Measurements from ENCODE around the gene CARD19.
"Not testable (repeated sequence)": the region's sequence is repeated elsewhere in the genome, so short reads cannot be mapped to it uniquely, and the experiment has no call there.

Gene CARD19

DNA sequence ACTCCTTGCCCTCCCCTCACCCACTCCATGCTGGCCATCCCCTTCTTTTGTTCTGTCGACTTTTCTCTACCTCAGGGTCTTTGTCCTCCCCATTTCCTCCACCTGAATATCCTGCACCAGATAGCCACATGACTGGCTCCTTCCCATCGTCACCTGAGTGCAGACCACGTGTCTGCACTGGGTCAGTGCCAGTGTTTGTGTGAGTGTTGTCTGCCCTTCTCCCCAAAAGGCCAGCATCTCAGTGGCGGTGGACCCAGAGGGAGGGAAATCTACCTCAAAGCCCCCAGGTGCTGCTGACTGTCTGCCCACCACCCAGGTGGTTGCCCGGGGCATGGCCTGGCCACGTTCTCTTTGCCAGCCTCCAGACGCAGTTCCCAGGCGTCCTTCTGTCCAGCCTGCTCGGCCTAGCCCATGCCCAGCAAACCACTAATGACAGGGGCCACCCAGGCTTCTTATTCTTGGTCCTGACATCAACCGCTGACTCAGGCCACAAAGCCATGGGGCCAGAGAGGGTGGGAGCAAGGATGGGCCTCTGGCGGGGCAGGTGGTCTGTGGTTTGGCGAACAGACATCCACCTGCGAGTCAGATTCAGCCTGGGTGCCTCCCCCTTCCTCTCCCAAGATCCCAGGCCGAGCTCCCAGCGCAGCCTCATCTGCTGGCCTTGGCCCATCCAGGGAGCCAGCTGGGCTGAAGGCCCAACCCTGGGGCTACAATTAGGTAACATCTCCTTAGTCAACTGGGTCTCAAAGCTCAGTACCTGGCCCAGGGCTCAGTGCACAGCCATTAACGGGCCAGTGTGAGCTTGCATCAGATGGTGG, 43.6 kb downstream of the CARD19 start:
- in situ Hi-C loops (cut with MboI; ENCODE audit: low sequenced_read_pairs) = no loop called here
- no peaks in the 10 kb centered on the region for H3K36me3 ChIP-seq (replicated peaks)
- no peak for DNase-seq (ENCODE audit: low spot score in 2 of 2)

DNA sequence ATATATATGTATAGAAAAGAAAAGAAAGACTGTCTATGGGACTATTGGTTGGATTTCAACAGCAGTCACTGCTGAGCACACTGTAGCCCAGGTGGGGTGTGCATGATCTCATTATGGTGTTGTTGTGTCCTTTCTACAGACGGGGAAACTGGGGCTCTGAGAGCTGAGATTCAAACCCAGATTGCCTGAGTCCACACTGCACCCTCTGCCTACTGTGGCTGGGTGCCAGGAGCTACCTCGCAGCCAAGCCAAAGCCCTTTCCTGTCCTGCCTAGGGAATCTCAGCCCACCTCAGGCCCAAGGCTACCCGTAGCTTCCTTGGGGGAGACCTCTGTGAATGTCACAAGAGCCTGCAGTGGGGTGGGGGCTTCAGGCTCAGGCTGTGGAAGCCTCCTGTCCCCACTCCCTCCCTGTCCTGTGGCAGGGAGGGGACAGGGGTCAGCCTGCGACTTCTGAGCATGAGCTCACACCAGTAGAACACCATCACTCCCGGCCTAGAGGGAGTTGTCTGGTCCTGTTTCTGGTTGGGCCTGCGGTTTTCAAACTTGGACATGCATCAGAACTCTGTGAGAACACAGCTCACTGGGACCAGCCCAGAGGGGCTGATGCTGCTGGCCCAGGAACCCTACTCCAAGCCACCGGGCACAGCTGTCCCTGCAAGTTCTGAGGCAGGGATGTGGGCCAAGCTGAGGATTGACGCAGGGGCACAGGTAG, 45.9 kb downstream of the CARD19 start:
- no peaks in the 10 kb centered on the region for H3K36me3 ChIP-seq (replicated peaks)
- H3K4me3 ChIP-seq = no peak overlapping the region
- in situ Hi-C loops (cut with MboI; ENCODE audit: low sequenced_read_pairs) = no loop called here
- H3K4me1 ChIP-seq = no peaks in the 10 kb centered on the region
- no peaks in the 10 kb centered on the region for H3K9me3 ChIP-seq
- no peaks in the 10 kb centered on the region for H3K27me3 ChIP-seq (ENCODE audit: low read depth)
- DNase-seq (ENCODE audit: low spot score in 2 of 2) = no peak

More for the DNA sequence above, 43.6 kb downstream of the CARD19 start:
- no peak overlapping the region for H3K4me3 ChIP-seq
- H3K9me3 ChIP-seq = no peaks in the 10 kb centered on the region
- no peaks in the 10 kb centered on the region for H3K27me3 ChIP-seq (ENCODE audit: low read depth)
- peaks cover 2% of the 10 kb centered on the region for H3K4me1 ChIP-seq

DNA sequence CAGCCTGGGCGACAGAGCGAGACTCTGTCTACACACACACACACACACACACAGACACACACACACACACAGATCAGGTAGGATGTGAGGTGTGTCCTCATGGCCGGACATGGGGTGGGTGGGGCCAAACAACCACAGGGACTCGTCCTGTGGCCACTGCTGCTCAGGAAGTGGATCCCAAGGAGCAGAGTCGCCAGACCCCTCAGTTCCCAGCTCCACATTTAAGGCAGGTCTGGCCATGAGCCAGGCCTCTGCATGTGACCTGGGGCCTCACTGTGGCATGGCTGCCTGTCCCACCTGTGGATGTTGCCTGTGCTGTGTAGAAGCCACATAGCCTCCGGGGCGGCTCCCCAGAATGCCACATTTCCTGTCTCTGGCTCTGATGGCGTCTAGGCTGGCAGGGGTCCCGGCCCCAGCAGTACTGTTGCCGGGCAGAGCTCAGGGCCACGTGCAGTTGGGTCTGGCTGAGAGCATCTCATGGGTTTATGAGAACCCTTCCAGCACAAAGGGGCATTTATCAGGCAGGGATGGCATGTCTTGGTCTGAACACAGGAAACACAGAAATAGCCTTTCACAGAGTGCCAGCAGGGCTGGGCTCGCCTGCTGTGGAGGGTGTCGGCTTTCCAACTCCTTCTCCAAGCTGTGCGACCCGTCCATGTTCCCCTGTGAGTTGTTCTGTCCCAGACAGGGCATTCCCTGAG, 48.0 kb downstream of the CARD19 start:
- H3K9me3 ChIP-seq = no peaks in the 10 kb centered on the region
- no peaks in the 10 kb centered on the region for H3K36me3 ChIP-seq (replicated peaks)
- no peak overlapping the region for H3K4me3 ChIP-seq
- H3K27me3 ChIP-seq (ENCODE audit: low read depth) = no peaks in the 10 kb centered on the region
- in situ Hi-C loops (cut with MboI; ENCODE audit: low sequenced_read_pairs) = no loop called here
- no peaks in the 10 kb centered on the region for H3K4me1 ChIP-seq
- DNase-seq (ENCODE audit: low spot score in 2 of 2) = no peak

DNA sequence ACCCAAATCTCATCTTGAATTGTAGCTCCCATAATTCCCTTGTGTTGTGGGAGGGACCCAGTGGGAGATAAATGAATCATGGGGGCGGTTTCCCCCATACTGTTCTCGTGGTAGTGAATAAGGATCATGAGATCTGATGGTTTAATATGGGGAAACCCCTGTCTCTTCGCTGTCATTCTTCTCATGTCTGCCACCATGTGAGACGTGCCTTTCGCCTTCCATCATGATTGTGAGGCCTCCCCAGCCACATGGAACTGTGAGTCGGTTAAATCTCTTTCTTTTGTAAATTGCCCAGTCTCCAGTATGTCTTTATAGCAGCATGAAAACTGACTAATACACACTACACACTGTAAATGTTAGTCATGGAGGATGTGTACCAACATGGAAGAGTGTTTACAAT, 50.7 kb downstream of the CARD19 start:
- H3K9me3 ChIP-seq; H3K27me3 ChIP-seq (ENCODE audit: low read depth); H3K36me3 ChIP-seq (replicated peaks); H3K4me3 ChIP-seq; in situ Hi-C loops (cut with MboI; ENCODE audit: low sequenced_read_pairs); H3K4me1 ChIP-seq; DNase-seq (ENCODE audit: low spot score in 2 of 2): not testable (repeated sequence)

DNA sequence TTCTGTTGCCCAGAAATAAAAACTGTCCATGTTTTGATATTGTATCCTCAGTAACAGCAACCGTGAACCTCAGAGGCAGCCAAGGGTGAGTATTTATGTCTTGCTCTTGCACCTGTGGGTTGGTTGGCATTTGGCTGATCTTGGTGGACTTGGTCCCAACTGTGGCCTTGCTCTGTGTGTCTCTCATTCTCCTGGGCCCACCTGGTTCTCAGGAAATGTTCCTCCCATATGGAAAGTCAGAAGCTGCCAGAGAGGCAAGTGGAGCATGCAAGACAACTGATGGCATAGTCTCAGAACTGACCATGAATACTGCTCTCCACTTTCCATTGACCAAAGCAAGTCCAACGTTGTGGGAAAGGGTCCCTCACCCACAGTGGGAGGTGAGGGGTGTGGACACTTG, 51.6 kb downstream of the CARD19 start:
- Histone ChIP-seq H3K4me3 (no peak overlapping the region), H3K36me3 (replicated peaks) (no peaks in the 10 kb centered on the region), H3K4me1 (no peaks in the 10 kb centered on the region), H3K9me3 (no peaks in the 10 kb centered on the region), H3K27me3 (ENCODE audit: low read depth) (no peaks in the 10 kb centered on the region)
- DNase-seq (ENCODE audit: low spot score in 2 of 2) = no peak
- in situ Hi-C loops (cut with MboI; ENCODE audit: low sequenced_read_pairs) = no loop called here

DNA sequence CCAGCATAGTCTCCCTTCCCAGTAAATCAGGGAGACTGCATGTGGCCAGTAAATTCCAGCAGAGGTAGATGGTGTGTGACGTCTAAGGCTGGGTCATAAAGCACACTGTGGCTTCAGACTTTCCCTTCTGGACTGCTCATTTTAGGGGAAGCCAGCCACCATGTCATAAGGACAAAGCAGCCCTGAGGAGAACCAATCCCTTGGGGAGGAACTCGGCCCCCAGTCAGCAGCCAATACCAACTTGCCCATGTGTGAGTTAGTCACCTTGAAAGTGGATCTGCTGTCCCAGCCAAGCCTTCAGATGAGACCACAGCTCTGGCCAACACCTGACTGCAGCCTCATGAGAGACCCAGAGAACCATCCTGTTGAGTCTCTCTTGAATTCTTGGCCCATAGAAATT, 52.7 kb downstream of the CARD19 start:
- no peak overlapping the region for H3K4me3 ChIP-seq
- H3K4me1 ChIP-seq = no peaks in the 10 kb centered on the region
- no peaks in the 10 kb centered on the region for H3K27me3 ChIP-seq (ENCODE audit: low read depth)
- in situ Hi-C loops (cut with MboI; ENCODE audit: low sequenced_read_pairs) = no loop called here
- H3K36me3 ChIP-seq (replicated peaks) = no peaks in the 10 kb centered on the region
- no peak for DNase-seq (ENCODE audit: low spot score in 2 of 2)
- H3K9me3 ChIP-seq = no peaks in the 10 kb centered on the region

DNA sequence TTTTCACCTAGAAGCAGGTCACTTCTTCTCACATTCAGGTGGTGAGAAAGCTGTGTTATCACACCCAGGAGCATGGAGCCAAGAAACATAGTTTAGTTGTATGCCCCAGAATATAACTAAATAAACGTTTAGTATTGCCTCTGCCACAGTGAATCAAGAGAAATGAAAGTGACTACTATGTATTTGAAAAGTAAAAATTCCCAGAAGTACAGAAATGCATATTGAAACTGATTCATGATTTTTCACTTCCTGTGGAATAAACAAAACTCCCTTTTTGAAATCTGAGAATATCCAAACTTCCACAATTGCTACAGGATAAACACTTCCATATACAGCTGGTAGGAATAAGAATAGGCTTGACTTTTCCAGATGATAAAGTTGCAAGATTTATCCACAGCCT, 53.3 kb downstream of the CARD19 start:
- Histone ChIP-seq H3K36me3 (replicated peaks) (no peaks in the 10 kb centered on the region), H3K4me3 (no peak overlapping the region), H3K9me3 (no peaks in the 10 kb centered on the region), H3K27me3 (ENCODE audit: low read depth) (no peaks in the 10 kb centered on the region), H3K4me1 (no peaks in the 10 kb centered on the region)
- in situ Hi-C loops (cut with MboI; ENCODE audit: low sequenced_read_pairs) = no loop called here
- no peak for DNase-seq (ENCODE audit: low spot score in 2 of 2)

DNA sequence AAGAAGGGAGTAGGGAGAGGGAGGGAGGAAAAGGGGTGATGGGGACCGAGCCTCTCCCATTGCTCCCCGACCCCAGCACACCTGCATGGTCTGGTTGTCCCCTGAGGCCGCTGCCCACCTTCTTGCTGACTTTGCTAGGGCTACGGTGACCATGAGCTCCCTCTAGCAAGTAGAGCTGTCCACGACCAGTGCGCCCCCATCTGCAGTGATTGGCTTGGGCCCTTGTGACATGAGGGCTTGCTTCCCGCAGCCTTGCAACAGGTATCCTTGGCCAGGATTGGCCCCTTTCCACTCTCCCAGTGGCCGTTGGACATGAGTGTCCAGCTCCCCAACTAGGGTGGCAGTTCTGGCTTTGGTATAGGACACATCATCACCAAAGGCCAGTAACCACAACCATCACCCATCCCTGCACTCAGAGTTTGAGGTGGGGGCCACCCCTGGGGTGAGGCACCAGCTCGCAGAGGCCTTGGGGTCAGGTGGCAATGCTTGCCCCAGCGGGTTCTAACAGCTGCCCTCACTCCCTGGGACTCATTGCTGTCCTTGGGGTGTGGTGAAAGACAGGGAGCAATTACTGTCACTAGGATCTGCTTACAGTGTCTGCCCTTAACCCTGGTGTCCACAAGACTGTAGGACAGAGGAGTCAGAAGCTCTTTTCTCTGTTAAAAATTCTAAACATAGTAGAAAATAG, 55.2 kb downstream of the CARD19 start:
- Histone ChIP-seq H3K4me1 (no peaks in the 10 kb centered on the region), H3K36me3 (replicated peaks) (no peaks in the 10 kb centered on the region), H3K27me3 (ENCODE audit: low read depth) (no peaks in the 10 kb centered on the region), H3K9me3 (no peaks in the 10 kb centered on the region), H3K4me3 (no peak overlapping the region)
- no peak for DNase-seq (ENCODE audit: low spot score in 2 of 2)
- in situ Hi-C loops (cut with MboI; ENCODE audit: low sequenced_read_pairs) = loop anchor here (25.0 kb wide), 1 partner anchor 811 kb away; the partner anchor contains the start of gene BARX1

DNA sequence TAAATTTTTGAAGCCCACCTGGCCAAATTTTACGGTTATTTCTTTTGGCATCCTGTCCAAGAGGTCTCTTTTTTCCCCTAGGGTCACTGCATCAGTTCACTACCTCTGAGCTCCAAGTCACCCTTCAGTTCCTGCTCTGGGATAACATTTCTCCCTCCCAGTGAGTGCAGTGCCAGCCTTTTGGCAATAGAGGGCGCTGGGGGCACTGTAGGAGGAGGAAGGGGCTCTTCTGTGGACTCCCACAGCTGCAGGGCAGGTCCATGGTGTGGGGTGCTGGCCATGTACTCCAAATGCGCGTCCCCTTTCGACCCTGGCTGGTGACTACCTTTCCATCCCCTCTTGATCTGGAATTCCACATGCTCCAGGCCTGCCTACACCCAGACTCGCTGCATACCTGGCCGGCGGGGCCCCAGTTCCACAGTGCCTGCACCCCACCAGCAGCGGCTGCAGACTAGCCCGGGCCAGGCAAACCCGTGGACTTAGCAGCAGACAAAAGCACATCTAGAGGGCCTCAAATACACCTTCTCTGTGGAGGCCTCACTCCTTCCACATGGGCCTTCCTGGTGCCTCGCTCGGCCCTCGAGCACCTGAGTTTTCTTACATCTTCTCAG, 58.4 kb downstream of the CARD19 start:
- no peaks in the 10 kb centered on the region for H3K36me3 ChIP-seq (replicated peaks)
- H3K4me1 ChIP-seq = no peaks in the 10 kb centered on the region
- no peaks in the 10 kb centered on the region for H3K27me3 ChIP-seq (ENCODE audit: low read depth)
- in situ Hi-C loops (cut with MboI; ENCODE audit: low sequenced_read_pairs) = loop anchor here (25.0 kb wide), 1 partner anchor 808 kb away; the partner anchor contains the start of gene BARX1
- no peak overlapping the region for H3K4me3 ChIP-seq
- no peaks in the 10 kb centered on the region for H3K9me3 ChIP-seq
- peak; percentile 23 to 79 for DNase-seq (ENCODE audit: low spot score in 2 of 2)

DNA sequence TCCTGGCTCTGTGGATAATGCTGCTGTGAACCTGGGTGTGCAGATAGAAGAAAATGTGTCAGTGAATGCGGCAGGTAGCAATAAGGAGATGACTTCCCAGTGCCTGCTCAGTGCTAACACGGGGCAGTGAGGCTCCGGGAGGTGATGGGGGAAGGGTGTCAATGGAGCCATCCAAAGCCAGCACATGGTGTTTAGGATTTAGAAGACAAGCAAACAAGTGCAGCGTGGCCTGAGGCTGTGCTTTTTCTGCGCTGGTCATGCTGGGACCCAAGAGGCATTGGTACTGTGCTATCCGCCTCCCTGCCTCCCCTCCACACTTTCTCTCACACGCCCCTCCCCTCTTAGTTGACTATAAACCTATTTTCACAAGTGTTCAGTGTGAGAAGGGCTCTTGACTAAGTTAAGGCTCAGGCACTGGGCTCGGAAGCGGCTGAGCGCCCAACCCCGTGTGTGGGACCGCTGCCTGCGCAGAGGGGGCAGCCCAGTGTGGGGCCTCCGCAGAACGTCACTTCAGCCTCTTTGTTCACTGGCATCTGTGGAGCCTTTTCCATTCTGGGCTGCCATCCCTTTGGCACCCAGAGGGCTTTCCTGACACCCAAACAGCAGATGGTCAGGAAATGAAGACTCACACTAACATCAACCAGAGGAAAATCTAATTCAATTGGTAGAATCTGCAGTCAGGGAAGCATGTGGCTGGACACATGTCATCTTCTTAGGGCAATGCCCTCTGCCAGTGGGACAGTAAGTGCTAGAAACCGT, 59.9 kb downstream of the CARD19 start:
- Histone ChIP-seq H3K9me3 (no peaks in the 10 kb centered on the region), H3K36me3 (replicated peaks) (no peaks in the 10 kb centered on the region), H3K4me1 (no peaks in the 10 kb centered on the region), H3K4me3 (no peak overlapping the region), H3K27me3 (ENCODE audit: low read depth) (no peaks in the 10 kb centered on the region)
- in situ Hi-C loops (cut with MboI; ENCODE audit: low sequenced_read_pairs) = loop anchor here (25.0 kb wide), 1 partner anchor 806 kb away; the partner anchor contains the start of gene BARX1
- no peak for DNase-seq (ENCODE audit: low spot score in 2 of 2)

DNA sequence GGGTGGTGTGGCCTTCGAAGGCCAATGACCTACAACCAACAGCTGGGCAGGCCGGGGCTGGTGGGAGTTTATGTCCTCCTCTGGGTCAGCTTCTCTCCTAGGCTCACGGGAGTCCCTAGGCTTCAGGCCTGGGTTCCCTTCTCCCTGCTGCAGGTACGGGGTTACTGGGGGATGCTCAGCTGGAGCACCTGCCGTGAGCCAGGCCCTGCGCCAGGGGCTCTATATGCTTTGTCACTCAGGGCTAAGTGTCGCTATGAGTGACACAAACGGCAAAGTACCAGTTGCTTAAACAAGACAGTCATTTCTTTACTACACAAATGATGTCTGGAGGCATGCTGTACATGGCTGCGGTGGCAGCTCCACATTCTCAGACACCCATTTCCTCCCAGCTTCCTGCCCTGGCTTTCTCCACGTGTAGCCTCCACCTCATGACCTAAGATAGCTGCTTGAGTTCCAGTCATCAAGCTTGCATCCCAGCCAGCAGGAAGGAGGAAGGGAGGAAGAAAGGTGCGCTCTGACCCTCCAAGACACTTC, 60.5 kb downstream of the CARD19 start:
- in situ Hi-C loops (cut with MboI; ENCODE audit: low sequenced_read_pairs) = loop anchor here (25.0 kb wide), 1 partner anchor 806 kb away; the partner anchor contains the start of gene BARX1
- DNase-seq (ENCODE audit: low spot score in 2 of 2) = no peak
- no peak overlapping the region for H3K4me3 ChIP-seq
- no peaks in the 10 kb centered on the region for H3K36me3 ChIP-seq (replicated peaks)
- no peaks in the 10 kb centered on the region for H3K4me1 ChIP-seq
- H3K9me3 ChIP-seq = no peaks in the 10 kb centered on the region
- H3K27me3 ChIP-seq (ENCODE audit: low read depth) = no peaks in the 10 kb centered on the region
